Uterus (tissue), 4 donors: ENCODE results near the gene TNP2. TPM values are rescaled to one million over a fixed set of nuclear protein-coding genes. Genes with fewer than 3 reads are reported as not detected.

Source experiments
- DNase-seq, 2 donors: peaks; one replicate each; pipeline ENCODE4 v3.0.0-alpha.2; 2019 to 2020
- H3K27ac ChIP-seq, 2 donors: fragments of 200-600 bp; sonication (generic); 1 replicate in 1 of 2; 2 replicates in 1 of 2; pipeline ENCODE4 v1.5.1; 2016 to 2018
- H3K27me3 ChIP-seq, 2 donors: fragments of 200-600 bp; sonication (generic); one replicate each; pipeline ENCODE4 v1.5.1; 2018 to 2019; ENCODE audit warnings: control low read depth in 1 of 2
- H3K36me3 ChIP-seq, 2 donors: fragments of 200-600 bp; sonication (generic); one replicate each; pipeline ENCODE4 v1.5.1; 2019; ENCODE audit warnings: control low read depth in 1 of 2
- H3K4me1 ChIP-seq, 2 donors: fragments of 200-600 bp; sonication (generic); one replicate each; pipeline ENCODE4 v1.5.1; 2018 to 2019; ENCODE audit warnings: control low read depth in 1 of 2
- H3K4me3 ChIP-seq, 2 donors: fragments of 200-600 bp; sonication (generic); 1 replicate in 1 of 2; 2 replicates in 1 of 2; pipeline ENCODE4 v1.5.1; 2018 to 2019; ENCODE audit warnings: mild to moderate bottlenecking in 1 of 2
- H3K9me3 ChIP-seq, 2 donors: fragments of 200-600 bp; sonication (generic); one replicate each; pipeline ENCODE4 v1.5.1; 2019; ENCODE audit warnings: control low read depth in 1 of 2
- CTCF ChIP-seq, 4 experiments: fragments of 200-600 bp in 2 of 4; fragments of 450-650 bp in 2 of 4; sonication (generic) in 2 of 4; IDR thresholded peaks; one replicate each; pipeline ENCODE4 v1.5.1; 2016 to 2019; ENCODE audit warnings: antibody characterized with exemption in 4 of 4, mild to moderate bottlenecking in 2 of 4, moderate library complexity in 1 of 4
- POLR2A ChIP-seq, 2 donors: fragments of 450-650 bp; IDR thresholded peaks; one replicate each; pipeline ENCODE4 v1.6.1; 2016; ENCODE audit warnings: antibody characterized with exemption in 2 of 2, mild to moderate bottlenecking in 1 of 2, moderate library complexity in 1 of 2
- intact Hi-C: fragments of 100-400 bp; cut with DNase I; formaldehyde crosslinking; loops from one replicate; pipeline ENCODE4 v1.15.1; 2023; ENCODE audit warnings: low total_unique reads
- total RNA-seq, 4 donors: library from RNA; depleted of rRNA in 3 of 4; stranded (reverse); fragments of >200 nt in 3 of 4; gene quantifications; one replicate each; pipeline versions ENCODE4 v1.1.0 to v1.2.4, GENCODE V29; 2014 to 2023
- donor health status: DM: yes; HTN: yes; CAD: no.

Gene TNP2
- total RNA-seq, 4 donors from 2014 or later: not detected

GRCh38 chr16:11260596-11260966, 8.5 kb downstream of the TNP2 start:
- no peak for DNase-seq
- no peak for TF ChIP-seq POLR2A (IDR thresholded peaks at IDR 0.05)
- no peak for TF ChIP-seq CTCF (IDR thresholded peaks at IDR 0.05)
- H3K36me3 ChIP-seq: no peaks in the 10 kb centered on the region
- H3K27ac ChIP-seq: no peak overlapping the region
- H3K27me3 ChIP-seq: no peaks in the 10 kb centered on the region
- H3K4me1 ChIP-seq: no peaks in the 10 kb centered on the region
- intact Hi-C loops: no loop called here
- no peak overlapping the region for H3K4me3 ChIP-seq
- no peaks in the 10 kb centered on the region for H3K9me3 ChIP-seq

- Histone ChIP-seq H3K4me3 (no peak overlapping the region), H3K4me1 (peaks cover 0 to under 1% of the 10 kb centered on the region in 2 donors), H3K36me3 (no peaks in the 10 kb centered on the region), H3K9me3 (no peaks in the 10 kb centered on the region), H3K27ac (no peak overlapping the region), H3K27me3 (no peaks in the 10 kb centered on the region)
- TF ChIP-seq CTCF (IDR thresholded peaks at IDR 0.05): no peak
- TF ChIP-seq POLR2A (IDR thresholded peaks at IDR 0.05): no peak
- intact Hi-C loops: loop anchor here (2.0 to 5.0 kb wide), 2 partner anchors 97 to 295 kb away; no protein-coding TSS in a partner anchor
- DNase-seq: no peak
Observed at GRCh38 chr16:11259655-11260595, 9.2 kb downstream of the TNP2 start.

GRCh38 chr16:11258553-11259492, 10.3 kb downstream of the TNP2 start:
- Histone ChIP-seq H3K4me3 (no peak overlapping the region), H3K27ac (peak overlapping the region in 1 of 2 donors; percentile 52), H3K9me3 (no peaks in the 10 kb centered on the region), H3K4me1 (peaks cover 0 to 6% of the 10 kb centered on the region in 2 donors), H3K27me3 (no peaks in the 10 kb centered on the region), H3K36me3 (no peaks in the 10 kb centered on the region)
- peak; percentile 40 to 42 for DNase-seq
- intact Hi-C loops: loop anchor here (2.0 to 5.0 kb wide), 2 partner anchors 98 to 294 kb away; no protein-coding TSS in a partner anchor
- TF ChIP-seq CTCF (IDR thresholded peaks at IDR 0.05) (no peak), POLR2A (IDR thresholded peaks at IDR 0.05) (no peak)

- Histone ChIP-seq H3K27me3 (no peaks in the 10 kb centered on the region), H3K9me3 (no peaks in the 10 kb centered on the region), H3K4me3 (peak overlapping the region; percentile 83 to 87), H3K4me1 (peaks cover 0 to 6% of the 10 kb centered on the region in 2 donors), H3K27ac (peak overlapping the region; percentile 93 to 98), H3K36me3 (no peaks in the 10 kb centered on the region)
- DNase-seq: peak; percentile 79 to 84
- intact Hi-C loops: loop anchor here (5.0 kb wide), 1 partner anchor 100 kb away; no protein-coding TSS in a partner anchor
- TF ChIP-seq POLR2A (IDR thresholded peaks at IDR 0.05): no peak
- TF ChIP-seq CTCF (IDR thresholded peaks at IDR 0.05): peak; percentile 62 to 86 (median 78)
Observed at GRCh38 chr16:11257131-11257938, 11.8 kb downstream of the TNP2 start.
